H9 (cell line): ENCODE data around the gene SLC9A6. TPM values are rescaled to one million over a fixed set of nuclear protein-coding genes. Genes with fewer than 3 reads are reported as not detected.

ENCODE experiments used
- DNase-seq: peaks from one replicate; pipeline ENCODE4 v3.0.0-alpha.2; 2017
- H2AFZ ChIP-seq: one replicate; pipeline ENCODE4 v1.6.1; 2013; ENCODE audit warnings: mild to moderate bottlenecking, low read length, control low read depth, moderate library complexity
- H2AK5ac ChIP-seq: 2 replicates; pipeline ENCODE4 v1.6.1; 2013; ENCODE audit warnings: low read length, control low read depth, mixed read lengths; ENCODE audit not compliant: insufficient read length
- H2BK120ac ChIP-seq: one replicate; pipeline ENCODE4 v1.6.1; 2013; ENCODE audit warnings: low read depth, mild to moderate bottlenecking, low read length, control low read depth, inconsistent platforms; ENCODE audit not compliant: poor library complexity, severe bottlenecking
- H2BK12ac ChIP-seq: 2 replicates; pipeline ENCODE4 v1.6.1; 2013; ENCODE audit warnings: low read length, control low read depth, mixed read lengths, low read depth; ENCODE audit not compliant: insufficient read length
- H2BK15ac ChIP-seq: 2 replicates; pipeline ENCODE4 v1.6.1; 2013; ENCODE audit warnings: low read depth, low read length, control low read depth
- H2BK20ac ChIP-seq: one replicate; pipeline ENCODE4 v1.6.1; 2013; ENCODE audit warnings: low read depth, mild to moderate bottlenecking, low read length, control low read depth, inconsistent platforms; ENCODE audit not compliant: poor library complexity, severe bottlenecking
- H2BK5ac ChIP-seq: 2 replicates; pipeline ENCODE4 v1.6.1; 2013; ENCODE audit warnings: low read length, control low read depth, mixed read lengths; ENCODE audit not compliant: insufficient read length
- H3K14ac ChIP-seq: 2 replicates; pipeline ENCODE4 v1.6.1; 2013; ENCODE audit warnings: low read length, control low read depth; ENCODE audit not compliant: insufficient read depth
- H3K18ac ChIP-seq: 2 replicates; pipeline ENCODE4 v1.6.1; 2013; ENCODE audit warnings: low read depth, mild to moderate bottlenecking, mixed read lengths, low read length, control low read depth; ENCODE audit not compliant: insufficient read length
- H3K23ac ChIP-seq: 2 replicates; pipeline ENCODE4 v1.6.1; 2013; ENCODE audit warnings: low read length, control low read depth, mixed read lengths, low read depth; ENCODE audit not compliant: insufficient read length
- H3K23me2 ChIP-seq: 2 replicates; pipeline ENCODE4 v1.6.1; 2013; ENCODE audit warnings: low read depth, mild to moderate bottlenecking, mixed read lengths, low read length, control low read depth; ENCODE audit not compliant: insufficient read length, poor library complexity, severe bottlenecking
- H3K27ac ChIP-seq: 2 replicates; pipeline ENCODE4 v1.5.1; 2013; ENCODE audit warnings: low read length, control low read depth, mixed read lengths, low read depth; ENCODE audit not compliant: insufficient read length
- H3K27me3 ChIP-seq: 2 replicates; pipeline ENCODE4 v1.6.1; 2013; ENCODE audit warnings: low read length, control low read depth, inconsistent platforms; ENCODE audit not compliant: insufficient read depth
- H3K4ac ChIP-seq: 2 replicates; pipeline ENCODE4 v1.6.1; 2013; ENCODE audit warnings: low read depth, mild to moderate bottlenecking, control low read depth, inconsistent platforms, low read length, moderate library complexity
- H3K4me1 ChIP-seq: 2 replicates; pipeline ENCODE4 v1.6.1; 2013; ENCODE audit warnings: low read length, control low read depth, inconsistent platforms; ENCODE audit not compliant: insufficient read depth
- H3K4me2 ChIP-seq: 2 replicates; pipeline ENCODE4 v1.6.1; 2013; ENCODE audit warnings: low read length, control low read depth, mixed read lengths; ENCODE audit not compliant: insufficient read length, insufficient read depth
- H3K56ac ChIP-seq: 2 replicates; pipeline ENCODE4 v1.6.1; 2013; ENCODE audit warnings: low read depth, mild to moderate bottlenecking, mixed read lengths, low read length, control low read depth; ENCODE audit not compliant: insufficient read length
- H3K79me1 ChIP-seq: 2 replicates; pipeline ENCODE4 v1.6.1; 2013; ENCODE audit warnings: low read depth, mild to moderate bottlenecking, moderate library complexity, low read length, control low read depth, inconsistent platforms; ENCODE audit not compliant: insufficient read depth, poor library complexity, severe bottlenecking
- H3K79me2 ChIP-seq: 2 replicates; pipeline ENCODE4 v1.6.1; 2013; ENCODE audit warnings: low read length, control low read depth, inconsistent platforms; ENCODE audit not compliant: insufficient read depth
- H3K9ac ChIP-seq: 2 replicates; pipeline ENCODE4 v1.6.1; 2013; ENCODE audit warnings: low read length, control low read depth, mixed read lengths; ENCODE audit not compliant: insufficient read length; ENCODE audit errors: extremely low read depth
- H3K9me3 ChIP-seq: one replicate; pipeline ENCODE4 v1.6.1; 2013; ENCODE audit warnings: low read depth, low read length, inconsistent platforms; ENCODE audit not compliant: control insufficient read depth
- H3T11ph ChIP-seq: one replicate; pipeline ENCODE4 v1.6.1; 2013; ENCODE audit warnings: mild to moderate bottlenecking, low read length, control low read depth, inconsistent platforms
- H4K20me1 ChIP-seq: one replicate; pipeline ENCODE4 v1.6.1; 2013; ENCODE audit not compliant: control insufficient read depth, insufficient read length, insufficient read depth
- H4K5ac ChIP-seq: 2 replicates; pipeline ENCODE4 v1.6.1; 2013; ENCODE audit warnings: low read depth, mild to moderate bottlenecking, mixed read lengths, low read length, control low read depth; ENCODE audit not compliant: insufficient read length
- H4K8ac ChIP-seq: replicated peaks from 2 replicates; pipeline ENCODE4 v1.6.1; 2013; ENCODE audit warnings: low read length, control low read depth, mixed read lengths, low read depth; ENCODE audit not compliant: insufficient read length
- H4K91ac ChIP-seq: 2 replicates; pipeline ENCODE4 v1.6.1; 2013; ENCODE audit warnings: low read depth, mild to moderate bottlenecking, moderate library complexity, mixed read lengths, low read length, control low read depth; ENCODE audit not compliant: insufficient read length
- H3K27ac Mint-ChIP-seq, 3 experiments: 2 replicates in 2 of 3; 3 replicates in 1 of 3; pipeline ENCODE4 v1.8.0; 2020 to 2021; ENCODE audit warnings: mixed read lengths in 3 of 3, mild to moderate bottlenecking in 1 of 3, moderate library complexity in 1 of 3
- H3K27me3 Mint-ChIP-seq: 2 replicates; pipeline ENCODE4 v1.8.0; 2021; ENCODE audit warnings: low read depth, mild to moderate bottlenecking, moderate library complexity, mixed read lengths
- H3K36me3 Mint-ChIP-seq, 3 experiments: 2 replicates in 2 of 3; 3 replicates in 1 of 3; pipeline ENCODE4 v1.8.0; 2020 to 2021; ENCODE audit warnings: low read depth in 3 of 3, mixed read lengths in 3 of 3; ENCODE audit not compliant: insufficient read depth in 1 of 3
- H3K4me1 Mint-ChIP-seq, 2 experiments: 2 replicates each; pipeline ENCODE4 v1.8.0; 2020; ENCODE audit warnings: mixed read lengths in 2 of 2
- H3K4me3 Mint-ChIP-seq, 2 experiments: 2 replicates in 1 of 2; 3 replicates in 1 of 2; pipeline ENCODE4 v1.8.0; 2020 to 2021; ENCODE audit warnings: mild to moderate bottlenecking in 2 of 2, mixed read lengths in 2 of 2, moderate library complexity in 1 of 2
- H3K9me3 Mint-ChIP-seq, 2 experiments: 2 replicates in 1 of 2; 3 replicates in 1 of 2; pipeline ENCODE4 v1.8.0; 2020; ENCODE audit warnings: mild to moderate bottlenecking in 2 of 2, mixed read lengths in 2 of 2, moderate library complexity in 1 of 2
- total RNA-seq: library from RNA; stranded (reverse); gene quantifications from 2 replicates; pipeline ENCODE4 v1.2.1, GENCODE V29; 2021
- TF ChIP-seq, protein P1 (sequence below): fragments of 200-600 bp; sonication (generic); conservative IDR thresholded peaks from 3 replicates; pipeline ENCODE4 v1.8.0; 2021; ENCODE audit warnings: antibody characterized with exemption, mild to moderate bottlenecking

Gene SLC9A6
- total RNA-seq, 1 experiment from 2014 or later: 12.3 TPM

DNA sequence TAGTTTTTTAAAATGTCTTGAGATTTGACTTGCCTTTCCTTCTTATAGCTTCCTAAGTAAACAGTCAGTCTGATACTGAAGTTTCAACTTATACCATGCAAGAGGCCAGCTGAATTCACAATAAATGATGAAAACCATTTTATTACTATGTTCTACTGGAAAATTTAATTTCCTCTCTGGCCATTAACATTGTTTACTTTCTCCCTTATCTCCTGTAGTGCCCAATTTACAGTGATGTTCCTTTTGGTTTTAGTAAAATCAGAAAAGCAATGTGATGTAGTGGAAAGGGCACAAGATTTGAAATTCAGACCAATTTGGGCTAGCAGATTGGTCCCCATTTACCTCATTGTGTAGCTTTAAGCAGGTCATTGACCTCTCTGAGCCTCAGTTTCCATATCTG lies 54.2 kb downstream of the SLC9A6 start:
- TF ChIP-seq, protein P1, sequence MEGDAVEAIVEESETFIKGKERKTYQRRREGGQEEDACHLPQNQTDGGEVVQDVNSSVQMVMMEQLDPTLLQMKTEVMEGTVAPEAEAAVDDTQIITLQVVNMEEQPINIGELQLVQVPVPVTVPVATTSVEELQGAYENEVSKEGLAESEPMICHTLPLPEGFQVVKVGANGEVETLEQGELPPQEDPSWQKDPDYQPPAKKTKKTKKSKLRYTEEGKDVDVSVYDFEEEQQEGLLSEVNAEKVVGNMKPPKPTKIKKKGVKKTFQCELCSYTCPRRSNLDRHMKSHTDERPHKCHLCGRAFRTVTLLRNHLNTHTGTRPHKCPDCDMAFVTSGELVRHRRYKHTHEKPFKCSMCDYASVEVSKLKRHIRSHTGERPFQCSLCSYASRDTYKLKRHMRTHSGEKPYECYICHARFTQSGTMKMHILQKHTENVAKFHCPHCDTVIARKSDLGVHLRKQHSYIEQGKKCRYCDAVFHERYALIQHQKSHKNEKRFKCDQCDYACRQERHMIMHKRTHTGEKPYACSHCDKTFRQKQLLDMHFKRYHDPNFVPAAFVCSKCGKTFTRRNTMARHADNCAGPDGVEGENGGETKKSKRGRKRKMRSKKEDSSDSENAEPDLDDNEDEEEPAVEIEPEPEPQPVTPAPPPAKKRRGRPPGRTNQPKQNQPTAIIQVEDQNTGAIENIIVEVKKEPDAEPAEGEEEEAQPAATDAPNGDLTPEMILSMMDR: no peak
- Histone ChIP-seq H3K9me3 (peaks cover 18% of the 10 kb centered on the region), H4K8ac (no peak overlapping the region), H3K27me3 (no peaks in the 10 kb centered on the region), H3K56ac (no peak overlapping the region), H3K18ac (no peak overlapping the region), H2AK5ac (no peak overlapping the region), H3K4me2 (no peak overlapping the region), H3T11ph (no peak overlapping the region), H2AFZ (no peak overlapping the region), H3K9ac (no peak overlapping the region), H2BK20ac (no peak overlapping the region), H3K27ac (no peak overlapping the region), H4K91ac (no peak overlapping the region), H2BK5ac (no peak overlapping the region), H3K23me2 (no peaks in the 10 kb centered on the region), H4K5ac (no peak overlapping the region), H2BK12ac (no peak overlapping the region), H2BK15ac (no peak overlapping the region), H3K4ac (no peak overlapping the region), H2BK120ac (no peak overlapping the region), H4K20me1 (no peaks in the 10 kb centered on the region), H3K4me1 (no peaks in the 10 kb centered on the region), H3K79me2 (no peaks in the 10 kb centered on the region), H3K79me1 (no peaks in the 10 kb centered on the region), H3K23ac (no peak overlapping the region), H3K14ac (no peak overlapping the region)
- no peak for DNase-seq
- Mint-ChIP-seq H3K4me1 (no peaks in the 10 kb centered on the region; a peak in 1 of 4 replicates), H3K4me3 (no peak overlapping the region), H3K27me3 (no peaks in the 10 kb centered on the region; the same call in 1 of the 2 replicates), H3K27ac (no peak overlapping the region), H3K36me3 (peaks cover 11 to 25% (median 17%) of the 10 kb centered on the region in 3 experiments), H3K9me3 (peaks cover 45 to 58% of the 10 kb centered on the region in 2 experiments)
